ENCODE data around the gene DOK6. TPM values are rescaled to one million over a fixed set of nuclear protein-coding genes. Genes with fewer than 3 reads are reported as not detected.

The DOK6 gene
- total RNA-seq, 1 experiment from 2014 or later: not detected

DNA sequence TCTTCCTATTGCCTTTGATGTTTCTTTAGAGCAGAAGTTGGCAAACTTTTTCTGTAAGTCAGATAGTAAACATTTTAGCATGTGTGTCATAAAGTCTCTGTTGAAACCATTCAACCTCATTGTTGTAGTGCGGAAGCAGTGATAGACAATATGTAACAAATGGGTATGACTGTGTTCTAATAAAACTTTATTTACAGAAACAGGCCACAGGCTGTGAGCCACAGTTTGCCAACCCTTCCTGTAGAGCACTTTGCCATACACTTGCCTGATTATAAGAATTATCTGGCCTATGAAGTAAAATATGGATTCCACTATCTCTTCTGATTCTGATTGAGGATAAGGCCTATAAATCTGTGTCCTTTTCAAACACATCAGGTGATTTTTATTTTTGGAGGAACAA lies 237.4 kb downstream of the DOK6 start:
- Histone ChIP-seq H3K9ac (ENCODE audit: low read length) (no peak overlapping the region), H3K27me3 (ENCODE audit: low read length) (peaks cover 3% of the 10 kb centered on the region; the same call in 1 of the 2 replicates), H3K4me3 (ENCODE audit: low read length) (no peak overlapping the region), H3K9me2 (replicated peaks; ENCODE audit: low read length) (no peaks in the 10 kb centered on the region), H3K4me1 (ENCODE audit: insufficient read depth, low read length) (no peaks in the 10 kb centered on the region), H3K79me2 (ENCODE audit: low read length) (no peaks in the 10 kb centered on the region), H4K20me1 (ENCODE audit: low read length) (no peaks in the 10 kb centered on the region), H3F3A (ENCODE audit: low read length, unreplicated experiment) (no peaks in the 10 kb centered on the region), H3K4me2 (ENCODE audit: low read length) (no peak overlapping the region), H3K27ac (ENCODE audit: low read length) (no peak overlapping the region), H2AFZ (ENCODE audit: low read length) (no peak overlapping the region), H3K36me3 (ENCODE audit: low read depth, low read length) (no peaks in the 10 kb centered on the region), H3K9me3 (ENCODE audit: low read length) (no peaks in the 10 kb centered on the region)
- intact Hi-C loops (cut with micrococcal nuclease): loop anchor here (5.0 kb wide), 1 partner anchor 119 kb away; no protein-coding TSS in a partner anchor
- ChIA-PET POLR2A (ENCODE audit: unreplicated experiment) (no interaction called here), CTCF (no interaction called here)
- BruUV-seq (replicated peaks): no TSS peak
- DNase-seq (no peak), ATAC-seq (no peak)
- no peak for TF ChIP-seq EZH2phosphoT487 (IDR thresholded peaks at IDR 0.05; ENCODE audit: borderline replicate concordance, low read length)
- TF ChIP-seq, protein P1, sequence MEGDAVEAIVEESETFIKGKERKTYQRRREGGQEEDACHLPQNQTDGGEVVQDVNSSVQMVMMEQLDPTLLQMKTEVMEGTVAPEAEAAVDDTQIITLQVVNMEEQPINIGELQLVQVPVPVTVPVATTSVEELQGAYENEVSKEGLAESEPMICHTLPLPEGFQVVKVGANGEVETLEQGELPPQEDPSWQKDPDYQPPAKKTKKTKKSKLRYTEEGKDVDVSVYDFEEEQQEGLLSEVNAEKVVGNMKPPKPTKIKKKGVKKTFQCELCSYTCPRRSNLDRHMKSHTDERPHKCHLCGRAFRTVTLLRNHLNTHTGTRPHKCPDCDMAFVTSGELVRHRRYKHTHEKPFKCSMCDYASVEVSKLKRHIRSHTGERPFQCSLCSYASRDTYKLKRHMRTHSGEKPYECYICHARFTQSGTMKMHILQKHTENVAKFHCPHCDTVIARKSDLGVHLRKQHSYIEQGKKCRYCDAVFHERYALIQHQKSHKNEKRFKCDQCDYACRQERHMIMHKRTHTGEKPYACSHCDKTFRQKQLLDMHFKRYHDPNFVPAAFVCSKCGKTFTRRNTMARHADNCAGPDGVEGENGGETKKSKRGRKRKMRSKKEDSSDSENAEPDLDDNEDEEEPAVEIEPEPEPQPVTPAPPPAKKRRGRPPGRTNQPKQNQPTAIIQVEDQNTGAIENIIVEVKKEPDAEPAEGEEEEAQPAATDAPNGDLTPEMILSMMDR (conservative IDR thresholded peaks at IDR 0.05; ENCODE audit: low read depth, low read length): no peak
- TF ChIP-seq EZH2 (IDR thresholded peaks at IDR 0.05; ENCODE audit: low read length, unreplicated experiment): no peak

GRCh38 chr18:69647702-69648101 lies 247.0 kb downstream of the DOK6 start:
- no TSS peak for BruUV-seq (replicated peaks)
- no peaks in the 10 kb centered on the region for H3F3A ChIP-seq (ENCODE audit: low read length, unreplicated experiment)
- H3K79me2 ChIP-seq (ENCODE audit: low read length): no peaks in the 10 kb centered on the region
- H3K9me2 ChIP-seq (replicated peaks; ENCODE audit: low read length): no peaks in the 10 kb centered on the region
- CTCF ChIA-PET: interaction anchor here (0.7 kb wide), 1 partner anchor 805 kb away, joined by 3 read pairs; no protein-coding TSS in a partner anchor
- intact Hi-C loops (cut with micrococcal nuclease): no loop called here
- H3K27ac ChIP-seq (ENCODE audit: low read length): no peak overlapping the region
- TF ChIP-seq EZH2 (IDR thresholded peaks at IDR 0.05; ENCODE audit: low read length, unreplicated experiment) (no peak), EZH2phosphoT487 (IDR thresholded peaks at IDR 0.05; ENCODE audit: borderline replicate concordance, low read length) (no peak)
- TF ChIP-seq, protein P1 (conservative IDR thresholded peaks at IDR 0.05; ENCODE audit: low read depth, low read length): no peak
- H3K4me1 ChIP-seq (ENCODE audit: insufficient read depth, low read length): no peaks in the 10 kb centered on the region; the same call in 1 of the 2 replicates
- no peak overlapping the region for H2AFZ ChIP-seq (ENCODE audit: low read length)
- H4K20me1 ChIP-seq (ENCODE audit: low read length): no peaks in the 10 kb centered on the region
- no peaks in the 10 kb centered on the region for H3K36me3 ChIP-seq (ENCODE audit: low read depth, low read length)
- DNase-seq: no peak
- H3K4me2 ChIP-seq (ENCODE audit: low read length): 0 out of 2 replicates have a peak overlapping the region, but pooled peaks have one; percentile 13
- peaks cover 13% of the 10 kb centered on the region for H3K27me3 ChIP-seq (ENCODE audit: low read length)
- no peak for ATAC-seq
- H3K9ac ChIP-seq (ENCODE audit: low read length): no peak overlapping the region
- H3K4me3 ChIP-seq (ENCODE audit: low read length): no peak overlapping the region
- H3K9me3 ChIP-seq (ENCODE audit: low read length): no peaks in the 10 kb centered on the region
- POLR2A ChIA-PET (ENCODE audit: unreplicated experiment): no interaction called here

GRCh38 chr18:69648486-69648885 lies 247.8 kb downstream of the DOK6 start:
- BruUV-seq (replicated peaks): no TSS peak
- Histone ChIP-seq H3K36me3 (ENCODE audit: low read depth, low read length) (no peaks in the 10 kb centered on the region), H3K9ac (ENCODE audit: low read length) (no peak overlapping the region), H3K4me3 (ENCODE audit: low read length) (no peak overlapping the region), H3K4me2 (ENCODE audit: low read length) (no peak overlapping the region), H3K9me3 (ENCODE audit: low read length) (no peaks in the 10 kb centered on the region), H4K20me1 (ENCODE audit: low read length) (no peaks in the 10 kb centered on the region), H3K9me2 (replicated peaks; ENCODE audit: low read length) (no peaks in the 10 kb centered on the region), H3K4me1 (ENCODE audit: insufficient read depth, low read length) (no peaks in the 10 kb centered on the region; the same call in 1 of the 2 replicates), H2AFZ (ENCODE audit: low read length) (no peak overlapping the region), H3K27me3 (ENCODE audit: low read length) (peaks cover 17% of the 10 kb centered on the region), H3K27ac (ENCODE audit: low read length) (no peak overlapping the region), H3K79me2 (ENCODE audit: low read length) (no peaks in the 10 kb centered on the region), H3F3A (ENCODE audit: low read length, unreplicated experiment) (no peaks in the 10 kb centered on the region)
- intact Hi-C loops (cut with micrococcal nuclease): no loop called here
- POLR2A ChIA-PET (ENCODE audit: unreplicated experiment): no interaction called here
- CTCF ChIA-PET: no interaction called here
- TF ChIP-seq EZH2phosphoT487 (IDR thresholded peaks at IDR 0.05; ENCODE audit: borderline replicate concordance, low read length) (no peak), EZH2 (IDR thresholded peaks at IDR 0.05; ENCODE audit: low read length, unreplicated experiment) (no peak)
- TF ChIP-seq, protein P1 (conservative IDR thresholded peaks at IDR 0.05; ENCODE audit: low read depth, low read length): no peak
- ATAC-seq: no peak
- DNase-seq: no peak
